Muscle of leg (tissue), 11 donors: ENCODE results near the gene THOP1. TPM values are rescaled to one million over a fixed set of nuclear protein-coding genes. Genes with fewer than 3 reads are reported as not detected.
"Not testable (repeated sequence)": the region's sequence is repeated elsewhere in the genome, so short reads cannot be mapped to it uniquely, and the experiment has no call there.

Experiments
- DNase-seq: peaks from one replicate; pipeline ENCODE4 v3.0.0; 2013
- H3K27ac ChIP-seq: one replicate; pipeline ENCODE4 v1.5.1; 2013; ENCODE audit warnings: mild to moderate bottlenecking, low read length, control low read depth
- H3K27me3 ChIP-seq: one replicate; pipeline ENCODE4 v1.6.1; 2013; ENCODE audit warnings: low read length; ENCODE audit not compliant: control insufficient read depth, insufficient read depth
- H3K36me3 ChIP-seq: one replicate; pipeline ENCODE4 v1.6.1; 2013; ENCODE audit warnings: low read length; ENCODE audit not compliant: control insufficient read depth, insufficient read depth
- H3K4me1 ChIP-seq: one replicate; pipeline ENCODE4 v1.6.1; 2013; ENCODE audit warnings: low read length; ENCODE audit not compliant: control insufficient read depth, insufficient read depth
- H3K4me3 ChIP-seq: one replicate; pipeline ENCODE4 v1.5.1; 2013; ENCODE audit warnings: low read length, control low read depth
- H3K9me3 ChIP-seq: replicated peaks from 2 replicates; pipeline ENCODE4 v1.6.1; 2013; ENCODE audit warnings: low read depth, low read length; ENCODE audit not compliant: control insufficient read depth
- WGBS: methylation state at CpG from one replicate; pipeline ENCODE4 v1.1.5; 2013; ENCODE audit warnings: missing lambda C conversion rate; ENCODE audit not compliant: insufficient coverage; 5-methylcytosine and 5-hydroxymethylcytosine counted together
- polyA plus RNA-seq, 8 donors: library from polyadenylated mRNA; unstranded; fragments of 120-200 nt; gene quantifications; one replicate each; pipeline versions ENCODE4 v1.2.1 to v1.2.3, GENCODE V29; 2013; ENCODE audit warnings: inconsistent platforms in 1 of 8, low replicate concordance in 1 of 8; ENCODE audit not compliant: insufficient read length in 8 of 8, insufficient read depth in 1 of 8
- total RNA-seq: library from RNA; stranded (reverse); fragments of 120-200 nt; gene quantifications from one replicate; pipeline ENCODE4 v1.2.4, GENCODE V29; 2013

Gene THOP1
- total and polyA plus RNA-seq, 9 donors: 42.2 to 56.5 (median 53.8) TPM

DNA sequence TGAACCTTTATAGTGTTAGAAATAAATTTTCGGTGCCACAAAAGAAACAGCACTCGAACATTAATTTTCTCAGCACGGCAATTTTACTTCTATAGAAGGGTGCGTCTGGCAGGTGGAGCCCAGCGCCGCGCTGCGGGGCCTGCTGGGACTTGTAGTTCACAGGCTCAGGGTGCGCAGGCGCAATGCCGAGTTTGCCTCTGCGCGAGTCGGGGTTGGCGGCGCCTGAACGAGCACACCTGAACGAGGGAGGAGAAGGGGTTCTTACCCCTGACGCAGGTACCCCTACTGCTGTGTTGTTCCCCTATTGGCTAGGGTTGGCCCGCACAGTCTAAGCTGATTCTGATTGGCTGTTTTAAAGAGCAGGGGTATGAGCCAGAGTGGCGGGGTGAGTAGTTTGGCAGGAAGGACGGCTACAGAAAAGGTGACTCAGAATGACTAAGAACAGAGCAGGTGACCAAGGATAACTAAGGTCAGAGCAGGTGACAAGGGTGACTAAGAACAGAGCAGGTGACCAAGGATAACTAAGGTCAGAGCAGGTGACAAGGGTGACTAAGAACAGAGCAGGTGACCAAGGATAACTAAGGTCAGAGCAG is 32.0 kb downstream of the THOP1 start:
- H3K4me1 ChIP-seq, H3K4me3 ChIP-seq, DNase-seq, H3K9me3 ChIP-seq, H3K27ac ChIP-seq, H3K27me3 ChIP-seq: not testable (repeated sequence)
- peaks cover 14% of the 10 kb centered on the region for H3K36me3 ChIP-seq
- WGBS: 61% methylated on average over 18 of the region's 22 CpGs

DNA sequence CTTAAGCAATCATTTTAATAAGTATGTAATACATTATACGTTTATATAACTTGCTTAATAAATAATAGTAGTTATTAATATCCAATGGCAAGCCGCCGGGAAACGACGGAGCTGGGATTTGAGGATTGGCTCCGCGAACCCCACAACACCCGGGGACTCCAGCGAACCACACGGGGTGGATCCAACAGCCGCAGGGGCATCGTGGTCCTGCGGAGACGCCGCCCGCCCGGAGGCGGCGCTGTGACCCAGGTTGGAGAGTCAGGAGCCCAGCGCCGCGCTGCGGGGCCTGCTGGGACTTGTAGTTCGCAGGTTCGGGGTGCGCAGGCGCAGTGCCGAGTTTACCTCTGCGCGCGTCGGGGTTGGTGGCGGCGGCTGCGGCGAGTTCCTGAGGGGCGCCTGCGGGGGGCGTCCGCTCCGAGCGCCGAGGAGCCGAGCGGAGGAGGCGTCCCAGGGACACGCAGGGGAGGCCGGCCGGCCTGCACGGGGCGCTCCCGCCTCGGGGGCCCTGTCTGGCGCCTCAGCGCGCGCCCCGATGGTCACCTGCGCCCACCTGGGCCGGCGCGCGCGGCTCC is 34.3 kb downstream of the THOP1 start, which contains the start of gene ZNF554:
Gene ZNF554 (plus strand): TSS at position 329 of the 572 bp plus-strand sequence. CDS start 204 bp downstream, at position 533.
- DNase-seq: peak; percentile 97
- Histone ChIP-seq H3K27ac (no peak within 1 kb of the TSS), H3K9me3 (no peaks in the 10 kb centered on the region), H3K27me3 (no peaks in the 10 kb centered on the region), H3K4me3 (peak within 1 kb of the TSS; percentile 73), H3K4me1 (peaks cover 7% of the 10 kb centered on the region), H3K36me3 (peaks cover 12% of the 10 kb centered on the region)
- under 1% methylated on average over 59 of the region's 64 CpGs for WGBS

DNA sequence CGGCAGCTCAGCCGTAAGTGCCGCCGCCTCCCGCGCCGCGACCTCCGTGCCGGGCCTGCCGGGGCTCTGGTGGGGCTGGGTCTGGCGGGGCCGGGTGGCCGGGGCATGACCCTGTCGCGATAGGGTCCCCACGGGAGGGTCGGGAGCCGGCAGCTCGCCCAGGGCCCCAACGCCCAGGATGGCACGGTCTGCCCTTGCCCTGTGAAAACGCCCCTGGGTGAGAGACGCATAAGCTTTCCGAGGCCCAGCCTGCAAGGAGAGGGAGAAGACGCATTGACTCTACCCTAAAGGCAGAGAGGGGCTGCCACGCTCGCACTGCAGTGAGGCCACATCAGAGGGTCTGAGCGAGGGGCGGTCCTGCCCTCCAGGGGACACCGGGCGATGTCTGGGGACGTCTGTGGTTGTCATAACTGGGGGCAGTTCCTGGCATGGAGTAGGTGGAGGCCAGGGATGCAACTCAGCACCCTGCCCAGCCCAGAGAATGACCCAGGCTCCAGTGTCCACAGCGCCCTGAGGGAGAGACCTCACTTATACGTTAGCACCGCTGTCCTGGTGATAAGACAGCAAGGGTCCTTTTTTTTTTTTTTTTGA is 34.9 kb downstream of the THOP1 start:
- H3K36me3 ChIP-seq: peaks cover 11% of the 10 kb centered on the region
- H3K27me3 ChIP-seq: no peaks in the 10 kb centered on the region
- peak overlapping the region; percentile 73 for H3K4me3 ChIP-seq
- H3K4me1 ChIP-seq: peaks cover 7% of the 10 kb centered on the region
- peak; percentile 20 for DNase-seq
- 2% methylated on average over 36 of the region's 36 CpGs for WGBS
- no peak overlapping the region for H3K27ac ChIP-seq
- H3K9me3 ChIP-seq: no peaks in the 10 kb centered on the region

DNA sequence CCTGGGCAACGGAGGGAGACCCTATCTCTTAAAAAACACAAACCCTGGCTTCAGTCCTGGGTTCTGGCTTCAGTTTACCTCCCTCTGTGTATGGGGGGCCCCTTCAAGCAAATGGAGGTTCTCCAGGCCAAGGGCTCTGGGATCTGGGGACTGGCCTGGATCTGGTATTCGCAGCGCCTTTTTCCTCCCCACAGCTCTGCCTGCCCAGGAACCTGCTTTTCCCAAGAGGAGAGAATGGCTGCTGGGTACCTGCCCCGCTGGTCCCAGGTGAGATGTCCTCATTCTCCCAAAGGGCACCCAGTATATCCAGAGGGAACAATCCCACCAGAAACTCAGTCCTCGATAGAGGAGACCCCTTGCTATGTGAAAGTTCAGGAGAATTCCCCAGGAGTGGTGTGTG is 37.5 kb downstream of the THOP1 start:
- no peak for DNase-seq

DNA sequence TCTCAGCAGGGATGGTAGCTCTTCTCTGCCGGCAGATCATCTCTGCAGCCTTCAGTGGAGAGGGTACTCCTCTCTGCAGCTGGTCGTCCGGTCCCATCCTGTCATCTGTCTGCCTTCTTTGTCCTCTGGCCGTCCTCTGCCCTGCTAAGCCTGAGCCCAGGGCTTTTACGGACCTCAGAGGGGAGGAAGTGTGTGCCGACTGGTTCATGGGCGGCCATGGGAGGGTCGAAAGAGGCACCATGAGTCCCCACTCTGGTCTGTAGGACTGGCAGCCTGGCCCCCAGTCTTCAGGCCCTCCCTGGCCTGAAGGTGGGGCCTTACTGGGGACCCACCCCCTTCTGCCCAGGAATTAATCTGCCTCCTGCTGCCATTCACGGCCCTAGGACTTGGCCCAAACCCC is 38.3 kb downstream of the THOP1 start:
- Histone ChIP-seq H3K36me3 (peaks cover 25% of the 10 kb centered on the region), H3K27me3 (no peaks in the 10 kb centered on the region), H3K4me3 (no peak overlapping the region), H3K4me1 (peaks cover 7% of the 10 kb centered on the region), H3K9me3 (peaks cover 2% of the 10 kb centered on the region), H3K27ac (no peak overlapping the region)
- DNase-seq: no peak
- 65% methylated on average over 8 of the region's 9 CpGs for WGBS

More for the DNA sequence above, 37.5 kb downstream of the THOP1 start:
- no peak overlapping the region for H3K27ac ChIP-seq
- H3K9me3 ChIP-seq: no peaks in the 10 kb centered on the region
- H3K36me3 ChIP-seq: peaks cover 18% of the 10 kb centered on the region
- no peaks in the 10 kb centered on the region for H3K27me3 ChIP-seq
- 94% methylated on average over 3 of the region's 5 CpGs for WGBS
- peaks cover 7% of the 10 kb centered on the region for H3K4me1 ChIP-seq
- no peak overlapping the region for H3K4me3 ChIP-seq

DNA sequence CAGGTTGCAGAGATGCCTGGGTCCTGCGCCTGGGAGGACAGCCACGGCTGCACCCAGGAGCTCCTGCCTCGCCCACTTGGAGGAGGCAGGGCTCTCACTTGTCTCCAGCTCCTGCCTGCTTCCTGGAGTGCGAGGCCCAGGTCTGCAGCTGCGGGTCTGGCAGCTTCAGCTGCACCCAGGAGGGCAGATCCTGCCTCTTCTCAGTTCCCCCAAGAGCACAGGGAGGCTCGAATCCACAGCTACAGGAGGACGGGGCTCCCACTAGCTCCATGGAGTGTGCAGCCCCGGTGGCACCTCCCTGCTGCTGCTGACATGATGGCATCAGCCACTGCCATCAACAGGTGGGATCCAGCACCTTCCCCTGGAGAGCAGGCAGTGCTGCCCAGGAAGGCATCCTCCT is 38.8 kb downstream of the THOP1 start:
- no peak overlapping the region for H3K4me3 ChIP-seq
- peaks cover 28% of the 10 kb centered on the region for H3K36me3 ChIP-seq
- peaks cover 2% of the 10 kb centered on the region for H3K9me3 ChIP-seq
- no peak overlapping the region for H3K27ac ChIP-seq
- WGBS: 58% methylated on average over 8 of the region's 8 CpGs
- H3K4me1 ChIP-seq: peaks cover 7% of the 10 kb centered on the region
- DNase-seq: no peak
- H3K27me3 ChIP-seq: no peaks in the 10 kb centered on the region

DNA sequence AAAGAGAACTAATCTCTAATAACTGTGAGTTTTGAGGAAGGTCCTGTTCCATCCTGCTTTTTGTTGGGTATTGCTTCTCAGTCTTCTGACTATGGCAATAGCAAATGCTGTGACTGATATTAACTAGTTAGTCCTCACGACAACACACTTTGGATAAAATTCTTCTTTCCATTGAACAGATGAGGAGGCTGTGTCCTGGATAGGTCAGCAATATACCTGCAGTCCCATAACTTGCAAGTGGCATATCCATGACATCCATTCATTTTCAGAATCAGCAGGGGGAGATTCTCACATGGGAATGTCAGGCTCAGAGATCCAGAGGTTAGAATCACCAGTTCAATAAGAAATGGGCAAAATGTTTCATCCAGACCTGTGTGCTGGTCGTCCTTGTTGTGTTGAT is 41.7 kb downstream of the THOP1 start:
- no peaks in the 10 kb centered on the region for H3K27me3 ChIP-seq
- WGBS: no CpG with 5 or more reads among the region's 2 CpGs
- H3K4me1 ChIP-seq: no peaks in the 10 kb centered on the region
- H3K9me3 ChIP-seq: peaks cover 16% of the 10 kb centered on the region
- H3K36me3 ChIP-seq: peaks cover 31% of the 10 kb centered on the region
- H3K27ac ChIP-seq: no peak overlapping the region
- no peak for DNase-seq
- no peak overlapping the region for H3K4me3 ChIP-seq

DNA sequence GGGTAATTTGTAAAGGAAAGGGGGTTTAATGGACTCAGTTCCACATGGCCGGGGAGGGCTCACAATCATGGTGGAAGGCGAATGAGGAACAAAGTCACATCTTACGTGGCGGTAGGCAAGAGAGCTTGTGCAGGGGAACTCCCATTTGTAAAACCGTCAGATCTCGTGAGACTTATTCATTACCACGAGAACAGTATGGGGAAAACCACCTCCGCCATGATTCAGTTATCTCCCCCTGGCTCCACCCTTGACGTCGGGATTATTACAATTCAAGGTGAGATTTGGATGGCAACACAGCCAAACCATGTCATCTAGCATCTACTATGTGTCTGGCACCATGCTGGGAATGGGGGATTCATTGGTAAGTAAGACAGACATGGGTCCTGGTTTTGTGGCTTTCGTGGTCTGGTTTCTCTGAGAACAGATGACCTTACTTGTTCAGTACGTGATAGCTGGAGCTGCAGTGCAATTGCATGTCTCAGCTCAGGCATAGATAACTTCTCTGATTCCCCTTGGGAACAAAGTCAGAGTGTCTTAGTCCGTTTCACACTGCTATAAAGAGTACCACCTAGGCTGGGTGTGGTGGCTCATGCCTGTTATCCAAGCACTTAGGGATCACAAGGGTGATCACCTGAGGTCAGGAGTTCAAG is 42.7 kb downstream of the THOP1 start:
- no peak for DNase-seq
- no peaks in the 10 kb centered on the region for H3K4me1 ChIP-seq
- no peak overlapping the region for H3K4me3 ChIP-seq
- H3K36me3 ChIP-seq: peaks cover 37% of the 10 kb centered on the region
- no peaks in the 10 kb centered on the region for H3K27me3 ChIP-seq
- no peak overlapping the region for H3K27ac ChIP-seq
- peaks cover 26% of the 10 kb centered on the region for H3K9me3 ChIP-seq
- WGBS: 89% methylated on average over 12 of the region's 13 CpGs

DNA sequence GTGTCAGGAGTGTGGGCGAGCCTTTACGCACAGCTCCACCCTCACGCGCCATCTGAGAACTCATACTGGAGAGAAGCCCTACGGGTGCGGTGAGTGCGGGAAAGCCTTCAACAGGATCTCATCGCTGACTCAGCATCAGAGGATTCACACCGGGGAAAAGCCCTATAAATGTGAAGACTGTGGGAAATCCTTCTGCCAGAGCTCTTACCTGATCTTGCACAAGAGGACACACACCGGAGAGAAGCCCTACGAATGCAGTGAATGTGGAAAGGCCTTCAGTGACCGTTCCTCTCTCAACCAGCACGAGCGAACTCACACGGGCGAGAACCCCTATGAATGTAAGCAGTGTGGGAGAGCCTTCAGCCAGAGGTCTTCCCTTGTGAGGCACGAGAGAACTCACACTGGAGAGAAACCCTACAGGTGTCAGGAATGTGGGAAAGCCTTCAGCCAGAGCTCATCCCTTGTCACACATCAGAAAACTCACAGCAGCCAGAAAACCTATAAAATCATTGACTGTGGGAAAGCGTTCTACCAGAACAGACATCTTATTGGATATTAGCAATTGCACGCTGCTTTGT is 49.1 kb downstream of the THOP1 start:
- DNase-seq: no peak
- no peaks in the 10 kb centered on the region for H3K27me3 ChIP-seq
- H3K36me3 ChIP-seq: peaks cover 45% of the 10 kb centered on the region
- 99% methylated on average over 17 of the region's 19 CpGs for WGBS
- no peak overlapping the region for H3K4me3 ChIP-seq
- H3K27ac ChIP-seq: no peak overlapping the region
- no peaks in the 10 kb centered on the region for H3K4me1 ChIP-seq
- H3K9me3 ChIP-seq: peaks cover 63% of the 10 kb centered on the region

DNA sequence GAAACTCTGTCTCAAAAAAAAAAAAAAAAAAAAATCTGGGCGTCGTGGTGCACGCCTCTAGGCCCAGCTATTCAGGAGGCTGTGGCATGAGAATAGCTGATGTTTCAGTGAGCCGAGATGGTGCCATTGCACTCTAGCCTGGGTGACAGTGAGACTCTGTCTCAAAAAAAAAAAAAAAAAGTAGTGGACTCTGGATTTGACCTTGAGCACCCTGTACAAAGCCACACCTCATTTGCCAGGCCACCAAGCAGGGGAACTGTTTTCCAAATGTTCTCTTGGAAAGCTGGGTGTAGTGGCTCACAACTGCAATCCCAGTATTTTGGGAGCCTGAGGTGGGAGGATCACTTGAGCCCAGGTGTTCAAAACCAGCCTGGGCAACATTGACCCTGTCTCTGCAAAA is 52.1 kb downstream of the THOP1 start:
- H3K4me1 ChIP-seq: peaks cover 4% of the 10 kb centered on the region
- WGBS: 100% methylated on average over 1 of the region's 4 CpGs
- H3K36me3 ChIP-seq: peaks cover 37% of the 10 kb centered on the region
- no peak for DNase-seq
- H3K27me3 ChIP-seq: no peaks in the 10 kb centered on the region
- H3K9me3 ChIP-seq: peaks cover 45% of the 10 kb centered on the region
- no peak overlapping the region for H3K27ac ChIP-seq
- H3K4me3 ChIP-seq: no peak overlapping the region
